ENCODE data around the gene PARP6.

The PARP6 gene

DNA sequence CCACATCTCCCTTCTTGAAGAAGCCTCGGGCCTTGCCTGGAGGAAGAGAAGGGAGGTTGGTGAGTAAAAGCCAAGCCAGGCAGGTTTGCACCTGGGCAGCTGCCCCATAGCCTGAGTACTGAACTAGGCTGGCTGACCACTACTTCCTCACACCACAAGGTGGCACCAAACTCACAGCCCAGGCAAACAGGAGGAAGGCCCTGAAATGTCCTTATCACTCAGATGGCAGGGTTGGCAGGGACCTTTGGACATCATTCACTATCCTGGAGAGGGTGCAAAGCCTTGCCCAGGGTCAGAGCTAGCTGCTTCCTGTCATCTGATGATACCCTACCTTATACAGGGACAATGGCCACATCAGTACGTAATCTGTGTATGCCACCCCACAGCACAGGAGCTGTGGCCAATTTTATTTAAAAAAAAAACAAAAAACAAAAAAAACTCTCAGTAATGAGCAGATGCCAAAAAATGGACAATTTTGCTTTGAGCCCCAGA, 72.6 kb downstream of the PARP6 start:
- DNase-seq: no peak

DNA sequence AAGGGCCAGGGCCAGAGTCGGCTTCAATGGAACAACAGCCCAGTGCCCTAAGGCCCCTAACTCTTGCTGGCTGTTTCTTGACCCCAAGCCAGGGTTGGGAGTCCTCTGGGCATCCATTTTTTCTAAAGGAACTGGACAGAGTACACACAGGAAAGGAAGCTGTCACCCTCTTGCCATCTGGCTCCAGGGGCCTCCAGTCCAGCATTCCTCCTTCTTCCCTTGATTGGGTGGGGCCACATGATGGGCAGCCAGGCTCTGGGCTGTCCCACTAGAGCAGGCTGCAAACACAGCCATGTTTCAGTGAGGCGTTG, 73.2 kb downstream of the PARP6 start:
- DNase-seq: no peak

DNA sequence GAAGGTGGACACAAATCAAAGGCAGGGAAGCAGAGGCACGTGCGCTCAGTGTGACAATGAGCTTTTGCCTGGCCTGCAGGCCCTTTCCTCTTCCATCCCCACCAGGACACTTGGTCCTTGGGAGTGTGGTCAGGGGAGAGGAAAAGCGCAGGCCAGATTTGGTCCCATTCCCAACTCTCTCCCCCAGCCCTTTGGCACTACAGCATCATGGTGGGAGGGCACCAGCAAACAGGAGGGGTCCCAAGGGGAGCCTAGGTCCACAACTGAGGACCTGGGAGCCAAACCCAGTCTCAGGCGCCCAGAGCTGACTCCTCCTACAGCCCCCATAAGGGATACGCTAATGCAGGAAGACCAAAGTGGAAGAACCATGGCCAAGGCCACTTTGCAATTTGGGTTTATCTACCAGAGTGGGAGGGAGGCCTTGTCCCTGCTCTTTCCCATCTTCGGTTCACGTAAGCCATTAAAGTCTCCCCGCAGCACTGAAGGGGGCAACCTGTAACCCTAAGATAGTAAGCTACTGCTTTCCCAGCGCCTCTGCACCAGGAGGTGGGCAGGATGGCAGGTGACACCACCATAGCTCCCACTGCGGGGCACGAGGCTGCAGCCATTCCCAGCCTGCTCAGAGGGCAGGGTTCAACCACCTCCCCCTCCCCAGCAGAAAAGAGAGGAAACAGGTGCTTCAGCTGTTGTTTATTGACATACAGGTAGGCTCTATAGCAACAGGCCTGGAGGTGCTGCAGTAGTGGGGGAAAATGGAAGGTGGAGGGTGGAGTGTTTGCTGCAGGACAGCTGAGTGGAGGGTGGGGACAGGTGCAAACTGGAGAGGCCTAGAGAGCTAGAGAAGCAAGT, 73.8 kb downstream of the PARP6 start:
- DNase-seq: no peak

DNA sequence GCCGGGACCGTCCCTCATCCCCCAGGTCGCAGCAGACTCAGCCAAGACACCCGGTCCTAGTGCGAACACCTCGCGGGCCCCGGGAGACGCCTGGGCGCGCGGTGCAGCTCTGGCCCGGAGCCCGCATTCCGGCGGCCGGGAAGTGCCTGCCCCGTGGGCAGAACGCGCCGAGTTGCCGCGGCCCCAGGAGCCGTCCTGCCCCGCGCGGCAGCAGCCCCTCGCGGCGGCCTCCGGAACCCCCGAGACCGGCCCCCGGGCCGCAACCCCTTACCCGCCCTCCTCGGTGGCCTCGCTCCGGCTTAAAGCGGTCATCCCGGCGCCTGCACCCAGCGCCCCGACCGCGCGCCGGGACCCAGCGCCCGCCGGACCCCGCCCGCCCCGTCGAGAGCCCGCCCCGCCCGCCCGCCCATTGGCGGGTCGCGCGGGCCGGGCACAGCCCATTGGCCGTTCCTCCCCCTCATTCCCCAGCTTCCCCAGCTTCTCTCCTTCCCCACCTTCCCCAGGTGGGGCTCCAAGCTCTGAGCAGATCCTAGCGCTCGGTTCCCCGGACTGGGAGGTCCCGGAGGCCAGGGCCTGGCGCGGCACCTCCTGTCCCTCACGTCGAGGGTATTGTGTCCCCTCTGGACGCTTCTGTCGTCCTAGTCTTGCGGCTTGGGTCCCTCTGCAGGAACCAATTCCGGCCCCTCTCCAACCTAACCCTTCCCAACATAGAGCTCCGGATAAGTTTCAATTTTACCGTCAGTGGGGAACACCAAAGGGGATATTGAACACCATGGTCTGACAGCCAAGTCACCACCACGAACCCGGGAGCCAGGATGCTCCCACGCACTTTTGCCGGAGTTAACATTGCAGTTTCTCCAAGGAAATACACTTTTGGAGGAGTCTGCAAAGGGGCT, 74.6 kb downstream of the PARP6 start, which contains the start of gene GRAMD2A:
Gene GRAMD2A, minus strand, starts transcription at position 328 of the 896 bp plus-strand sequence.
- no peak for DNase-seq

DNA sequence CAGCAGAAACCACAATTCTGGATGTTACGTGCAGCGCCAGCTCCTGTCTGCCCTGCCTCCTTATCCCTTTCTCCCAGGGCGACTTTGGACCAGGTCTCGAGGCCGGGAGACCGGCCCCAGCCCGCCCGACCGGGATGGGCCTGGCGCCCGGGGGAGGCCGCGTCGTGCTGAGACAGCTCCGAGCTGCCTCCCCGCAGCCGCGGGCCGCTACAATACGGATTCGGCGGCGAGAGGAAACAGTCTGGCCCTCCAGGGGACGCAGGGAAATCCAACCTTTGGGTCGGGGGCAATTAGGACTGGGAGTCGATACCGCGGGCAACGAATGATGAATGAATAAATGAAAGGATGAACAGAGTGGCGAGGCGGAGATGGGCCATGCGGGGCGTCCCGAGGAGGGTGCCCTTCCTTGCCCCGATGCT, 75.3 kb downstream of the PARP6 start:
- DNase-seq: no peak

DNA sequence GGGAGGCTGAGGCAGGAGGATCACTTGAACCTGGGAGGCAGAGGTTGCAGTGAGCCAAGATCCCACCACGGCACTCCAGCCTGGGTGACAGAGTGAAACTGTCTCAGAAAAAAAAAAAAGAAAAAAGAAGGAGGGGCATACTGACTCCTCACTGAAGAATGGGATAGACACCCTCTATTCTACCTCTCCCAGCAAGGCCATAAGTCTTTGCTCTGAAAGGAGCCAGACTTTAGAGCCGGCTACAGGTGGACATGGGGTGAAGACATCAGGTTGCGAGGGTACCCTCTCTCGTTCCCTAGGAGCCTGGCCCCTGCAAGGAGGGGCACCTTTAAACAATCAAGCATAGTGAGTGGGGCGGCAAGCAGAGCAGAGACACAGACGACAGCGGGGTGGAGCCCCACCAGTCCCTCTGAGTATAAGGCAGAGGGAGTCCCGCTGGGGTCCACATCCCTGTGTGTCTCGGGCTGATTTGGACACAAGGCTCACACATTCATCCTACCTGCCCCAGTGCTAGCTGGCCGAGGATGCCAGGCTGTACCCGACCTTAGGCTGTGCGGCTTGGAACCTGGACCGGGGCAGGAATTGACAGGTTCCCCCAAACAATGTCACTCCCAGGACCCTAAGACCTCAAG, 75.8 kb downstream of the PARP6 start:
- no peak for DNase-seq

DNA sequence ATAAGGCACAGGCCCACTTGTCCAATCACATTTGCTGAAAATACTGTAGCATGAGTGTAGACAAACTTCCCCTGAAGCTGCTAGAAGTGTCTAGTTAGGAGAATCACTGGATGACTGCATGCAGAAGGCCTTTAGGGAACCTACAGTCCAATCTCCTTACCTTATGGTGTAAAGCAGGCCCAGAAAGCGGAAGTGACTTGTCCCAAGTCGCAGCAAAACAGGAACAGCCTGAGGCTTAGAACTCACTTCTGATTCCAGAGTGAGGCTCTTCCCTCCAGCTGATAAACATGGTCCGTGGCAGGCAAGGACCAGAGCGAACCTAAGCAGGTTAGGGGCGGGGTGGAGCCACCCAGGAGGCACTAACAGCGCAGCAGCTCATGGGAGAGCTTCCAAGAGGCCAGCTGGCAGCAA, 77.2 kb downstream of the PARP6 start:
- DNase-seq: peak; percentile 78

DNA sequence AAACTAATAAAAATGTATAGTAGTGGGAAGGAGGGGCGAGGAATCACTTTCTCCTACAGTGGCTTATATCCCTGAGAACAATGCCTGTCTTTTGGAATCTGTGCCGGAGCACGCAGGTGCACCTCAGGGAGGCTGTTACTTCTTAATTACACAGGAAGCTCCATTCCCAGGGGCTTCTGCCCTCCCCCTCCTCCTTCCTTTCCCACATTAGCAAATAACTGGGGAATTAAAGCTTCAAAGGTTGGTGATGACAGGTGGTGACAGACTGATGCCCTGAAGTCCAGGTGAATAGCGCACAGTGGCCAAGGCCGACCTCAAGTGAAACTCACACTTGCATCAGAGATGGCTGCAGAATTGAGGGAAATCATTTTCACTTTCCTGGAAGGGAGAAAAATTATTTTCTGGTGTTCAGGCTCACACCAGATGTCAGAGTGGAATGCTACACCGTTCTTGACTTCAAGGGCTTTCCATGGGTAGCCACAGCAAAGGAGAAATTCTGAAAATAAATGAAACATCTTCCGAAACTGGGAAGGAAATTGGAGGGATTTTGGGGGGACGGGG, 78.4 kb downstream of the PARP6 start:
- DNase-seq: no peak

DNA sequence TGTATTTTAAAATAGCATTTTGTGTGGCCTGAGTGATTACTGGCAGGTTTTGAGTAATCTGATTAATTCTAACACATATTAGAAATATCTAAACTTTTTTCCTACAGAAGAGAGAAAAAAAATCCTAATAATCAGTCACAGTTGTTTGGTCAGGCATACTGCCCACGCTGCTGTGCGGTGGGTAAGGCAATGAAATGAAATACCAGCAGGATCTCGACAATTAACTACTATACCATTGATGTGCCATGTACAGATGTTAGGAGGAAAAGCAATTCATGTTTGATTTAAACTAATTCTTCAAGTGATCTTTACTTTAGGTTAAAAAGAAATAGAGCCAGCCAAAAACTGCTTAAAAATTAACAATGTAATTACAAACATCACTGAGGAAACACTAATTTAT, 79.9 kb downstream of the PARP6 start:
- DNase-seq: no peak
